A673 (cell line): ENCODE measurements around the gene COL4A2. TPM values are rescaled to one million over a fixed set of nuclear protein-coding genes. Genes with fewer than 3 reads are reported as not detected.
A peak's percentile ranks its signal among the peaks of the same experiment; 100 is the strongest.

ENCODE experiments used
- BruUV-seq: library from RNA; stranded (reverse); fragments of 400-500 nt; replicated peaks from 2 replicates; lab custom pipeline; 2021; lab: Mats Ljungman, UMichigan
- CTCF ChIA-PET: fragments of 300-600 bp; sonication (Branson Sonifier 250); formaldehyde crosslinking; loops from one replicate; lab custom pipeline; 2022; ENCODE audit warnings: antibody characterized with exemption; lab: Charles Lee
- POLR2A ChIA-PET: fragments of 300-600 bp; sonication (Branson Sonifier 250); formaldehyde crosslinking; loops from one replicate; lab custom pipeline; 2022; ENCODE audit warnings: antibody characterized with exemption; ENCODE audit not compliant: low non-redundant PET; lab: Charles Lee
- DNase-seq: peaks from one replicate; pipeline ENCODE4 v3.0.0-alpha.2; 2015; ENCODE audit warnings: low spot score
- H3K27ac ChIP-seq: fragments of 200-600 bp; sonication (generic); 2 replicates; pipeline ENCODE4 v1.5.1; 2016; ENCODE audit warnings: mixed run types, low read depth, mild to moderate bottlenecking, mixed read lengths, antibody characterized with exemption, low read length; ENCODE audit not compliant: poor library complexity, severe bottlenecking
- H3K27me3 ChIP-seq: fragments of 200-600 bp; sonication (generic); replicated peaks from 2 replicates; pipeline ENCODE4 v1.6.1; 2017; ENCODE audit warnings: mixed run types, low read depth, mild to moderate bottlenecking, mixed read lengths, antibody characterized with exemption, low read length; ENCODE audit not compliant: insufficient read depth, poor library complexity
- H3K36me3 ChIP-seq: fragments of 200-600 bp; sonication (generic); 2 replicates; pipeline ENCODE4 v1.6.1; 2016; ENCODE audit warnings: mixed run types, mild to moderate bottlenecking, mixed read lengths, antibody characterized with exemption, low read length; ENCODE audit not compliant: insufficient read depth, poor library complexity, severe bottlenecking
- H3K4me1 ChIP-seq: fragments of 200-600 bp; sonication (generic); 2 replicates; pipeline ENCODE4 v1.6.1; 2017; ENCODE audit warnings: mixed run types, mild to moderate bottlenecking, mixed read lengths, antibody characterized with exemption, low read length; ENCODE audit not compliant: insufficient read depth, poor library complexity, severe bottlenecking
- H3K4me3 ChIP-seq: fragments of 200-600 bp; sonication (generic); 2 replicates; pipeline ENCODE4 v1.5.1; 2016; ENCODE audit warnings: low read depth, mixed run types, mild to moderate bottlenecking, mixed read lengths, low read length; ENCODE audit not compliant: poor library complexity, severe bottlenecking
- H3K9me3 ChIP-seq: fragments of 200-600 bp; sonication (generic); 2 replicates; pipeline ENCODE4 v1.6.1; 2016; ENCODE audit warnings: mixed run types, low read depth, mild to moderate bottlenecking, mixed read lengths, antibody characterized with exemption, low read length; ENCODE audit not compliant: poor library complexity, severe bottlenecking
- CTCF ChIP-seq: fragments of 300-800, 200-600 bp; sonication (generic); conservative IDR thresholded peaks from 2 replicates; pipeline ENCODE4 v1.5.1; 2017; ENCODE audit warnings: low read depth, mild to moderate bottlenecking, antibody characterized with exemption, low read length, moderate library complexity, mixed read lengths
- EZH2 ChIP-seq: fragments of 200-600 bp; sonication (generic); IDR thresholded peaks from 2 replicates; pipeline ENCODE4 v1.6.1; 2017; ENCODE audit warnings: borderline replicate concordance, low read depth, mild to moderate bottlenecking, mixed read lengths, antibody characterized with exemption, low read length; ENCODE audit not compliant: poor library complexity, severe bottlenecking
- intact Hi-C: fragments of 100-400 bp; cut with micrococcal nuclease; formaldehyde crosslinking; loops from one replicate; pipeline ENCODE4 v1.10.0; 2022; ENCODE audit not compliant: unreplicated experiment
- total RNA-seq: library from RNA; stranded (reverse); gene quantifications from 2 replicates; pipeline ENCODE4 v1.2.3, GENCODE V29; 2021

The COL4A2 gene
- total RNA-seq, 1 experiment from 2014 or later = 184 TPM

- TF ChIP-seq EZH2 (no peak), CTCF (no peak)
- peak overlapping the region; percentile 98 for H3K4me3 ChIP-seq
- H3K27ac ChIP-seq = no peak overlapping the region
- ChIA-PET CTCF (no interaction called here), POLR2A (no interaction called here)
- intact Hi-C loops = loop anchor here (2.0 to 5.0 kb wide), 3 partner anchors 56 to 107 kb away; no protein-coding TSS in a partner anchor
- no peaks in the 10 kb centered on the region for H3K27me3 ChIP-seq
- H3K4me1 ChIP-seq = peaks cover 37% of the 10 kb centered on the region
- BruUV-seq = no TSS peak
- no peaks in the 10 kb centered on the region for H3K36me3 ChIP-seq
- H3K9me3 ChIP-seq = no peaks in the 10 kb centered on the region
- DNase-seq = peak; percentile 33
Measured at GRCh38 chr13:110305949-110306339, 1.1 kb upstream of the COL4A2 start.

- H3K4me1 ChIP-seq = peaks cover 37% of the 10 kb centered on the region
- ChIA-PET CTCF (no interaction called here), POLR2A (no interaction called here)
- H3K4me3 ChIP-seq = peak overlapping the region; percentile 98
- no peaks in the 10 kb centered on the region for H3K27me3 ChIP-seq
- BruUV-seq = no TSS peak
- intact Hi-C loops = loop anchor here (2.0 to 5.0 kb wide), 3 partner anchors 56 to 106 kb away; no protein-coding TSS in a partner anchor
- H3K27ac ChIP-seq = peak overlapping the region; percentile 91
- H3K36me3 ChIP-seq = no peaks in the 10 kb centered on the region
- DNase-seq = peak; percentile 58
- H3K9me3 ChIP-seq = no peaks in the 10 kb centered on the region
- no peak for TF ChIP-seq CTCF
- TF ChIP-seq EZH2 = no peak
Measured at GRCh38 chr13:110306340-110306959, 634 bp upstream of the COL4A2 start.

GRCh38 chr13:110307767-110308655 lies 927 bp downstream of the COL4A2 start:
- Histone ChIP-seq H3K27me3 (no peaks in the 10 kb centered on the region), H3K36me3 (no peaks in the 10 kb centered on the region), H3K9me3 (no peaks in the 10 kb centered on the region), H3K4me3 (peak overlapping the region; percentile 98), H3K27ac (peak overlapping the region; percentile 91), H3K4me1 (peaks cover 46% of the 10 kb centered on the region)
- BruUV-seq = no TSS peak
- DNase-seq = peak; percentile 74
- intact Hi-C loops = loop anchor here (2.0 to 5.0 kb wide), 3 partner anchors 54 to 105 kb away; no protein-coding TSS in a partner anchor
- TF ChIP-seq CTCF (no peak), EZH2 (no peak)
- ChIA-PET CTCF (no interaction called here), POLR2A (interaction anchor here (0.6 kb wide), 1 partner anchor 12 kb away, joined by 3 read pairs; no protein-coding TSS in a partner anchor)
